K562 (cell line): ENCODE data around the gene NPTXR.

ENCODE experiments used
- BRD4 ChIP-seq: fragments of 200-600 bp; sonication (generic); IDR thresholded peaks from 2 replicates; pipeline ENCODE4 v1.6.1; 2017; ENCODE audit warnings: inconsistent platforms
- CTCF ChIP-seq, 3 experiments: IDR thresholded peaks in 2 of 3; conservative IDR thresholded peaks in 1 of 3; 2 replicates each; pipeline ENCODE4 v1.5.1; 2011 to 2012; ENCODE audit warnings: low read length in 3 of 3, mild to moderate bottlenecking in 3 of 3, control low read depth in 2 of 3, improper control_type of control experiment in 1 of 3, inconsistent platforms in 1 of 3, low read depth in 1 of 3, mixed read lengths in 1 of 3, moderate library complexity in 1 of 3; ENCODE audit not compliant: insufficient read depth in 2 of 3
- HMGN3 ChIP-seq: IDR thresholded peaks from 2 replicates; pipeline ENCODE4 v1.6.1; 2011; ENCODE audit warnings: borderline replicate concordance, low read depth, mild to moderate bottlenecking, mixed read lengths, low read length; ENCODE audit not compliant: insufficient read length; ENCODE audit errors: extremely low read depth
- PHF8 ChIP-seq: fragments of 200-600 bp; sonication (generic); IDR thresholded peaks from 2 replicates; pipeline ENCODE4 v1.6.1; 2012; ENCODE audit warnings: mixed run types, mild to moderate bottlenecking, inconsistent platforms, low read length, moderate library complexity, borderline replicate concordance
- PTTG1 ChIP-seq: fragments of 450-650 bp; IDR thresholded peaks from 2 replicates; pipeline ENCODE4 v1.6.1; 2016; ENCODE audit warnings: low read depth, mild to moderate bottlenecking, missing genetic modification characterization, missing compliant biosample characterization
- TAF1 ChIP-seq: IDR thresholded peaks from 2 replicates; pipeline ENCODE4 v1.6.1; 2011; ENCODE audit warnings: mild to moderate bottlenecking, low read length, moderate library complexity; ENCODE audit not compliant: insufficient read depth, control insufficient read depth, severe bottlenecking; ENCODE audit errors: extremely low read depth
- YY1 ChIP-seq, 3 experiments: IDR thresholded peaks; 2 replicates each; pipeline ENCODE4 v1.6.1; 2011; ENCODE audit warnings: low read length in 2 of 3, mild to moderate bottlenecking in 2 of 3, moderate library complexity in 2 of 3, borderline replicate concordance in 1 of 3, control low read depth in 1 of 3, low read depth in 1 of 3; ENCODE audit not compliant: insufficient read depth in 3 of 3, insufficient replicate concordance in 2 of 3, control insufficient read depth in 1 of 3, insufficient read length in 1 of 3; ENCODE audit errors: extremely low read depth in 1 of 3
- ZNF197 ChIP-seq: fragments of 200-800 bp; sonication (Bioruptor generic); IDR thresholded peaks from 2 replicates; pipeline ENCODE4 v1.6.1; 2016; ENCODE audit warnings: low read depth, missing genetic modification characterization, missing compliant biosample characterization
- ZNF3 ChIP-seq: fragments of 250-450 bp; sonication (Bioruptor Pico); IDR thresholded peaks from 2 replicates; pipeline ENCODE4 v1.5.0; 2021; ENCODE audit warnings: mild to moderate bottlenecking, moderate library complexity
- ZNF57 ChIP-seq: fragments of 450-650 bp; formaldehyde crosslinking; IDR thresholded peaks from 2 replicates; pipeline ENCODE4 v1.4.0; 2020; ENCODE audit warnings: mild to moderate bottlenecking, moderate library complexity
- ZNF699 ChIP-seq: fragments of 250-450 bp; sonication (Bioruptor Pico); IDR thresholded peaks from 2 replicates; pipeline ENCODE4 v1.8.0; 2021; ENCODE audit warnings: mild to moderate bottlenecking, moderate library complexity; ENCODE audit not compliant: insufficient replicate concordance
- ZNF785 ChIP-seq: fragments of 250-450 bp; sonication (Bioruptor Pico); IDR thresholded peaks from 2 replicates; pipeline ENCODE4 v1.4.0; 2020; ENCODE audit warnings: mild to moderate bottlenecking
- ZNF830 ChIP-seq: fragments of 250-450 bp; sonication (Bioruptor Pico); IDR thresholded peaks from 2 replicates; pipeline ENCODE4 v1.5.0; 2021; ENCODE audit warnings: mild to moderate bottlenecking
- TF ChIP-seq, protein P1 (sequence below): sonication (generic); formaldehyde crosslinking; IDR thresholded peaks from 2 replicates; pipeline ENCODE4 v1.5.0; 2020; ENCODE audit warnings: missing genetic modification reagents

DNA sequence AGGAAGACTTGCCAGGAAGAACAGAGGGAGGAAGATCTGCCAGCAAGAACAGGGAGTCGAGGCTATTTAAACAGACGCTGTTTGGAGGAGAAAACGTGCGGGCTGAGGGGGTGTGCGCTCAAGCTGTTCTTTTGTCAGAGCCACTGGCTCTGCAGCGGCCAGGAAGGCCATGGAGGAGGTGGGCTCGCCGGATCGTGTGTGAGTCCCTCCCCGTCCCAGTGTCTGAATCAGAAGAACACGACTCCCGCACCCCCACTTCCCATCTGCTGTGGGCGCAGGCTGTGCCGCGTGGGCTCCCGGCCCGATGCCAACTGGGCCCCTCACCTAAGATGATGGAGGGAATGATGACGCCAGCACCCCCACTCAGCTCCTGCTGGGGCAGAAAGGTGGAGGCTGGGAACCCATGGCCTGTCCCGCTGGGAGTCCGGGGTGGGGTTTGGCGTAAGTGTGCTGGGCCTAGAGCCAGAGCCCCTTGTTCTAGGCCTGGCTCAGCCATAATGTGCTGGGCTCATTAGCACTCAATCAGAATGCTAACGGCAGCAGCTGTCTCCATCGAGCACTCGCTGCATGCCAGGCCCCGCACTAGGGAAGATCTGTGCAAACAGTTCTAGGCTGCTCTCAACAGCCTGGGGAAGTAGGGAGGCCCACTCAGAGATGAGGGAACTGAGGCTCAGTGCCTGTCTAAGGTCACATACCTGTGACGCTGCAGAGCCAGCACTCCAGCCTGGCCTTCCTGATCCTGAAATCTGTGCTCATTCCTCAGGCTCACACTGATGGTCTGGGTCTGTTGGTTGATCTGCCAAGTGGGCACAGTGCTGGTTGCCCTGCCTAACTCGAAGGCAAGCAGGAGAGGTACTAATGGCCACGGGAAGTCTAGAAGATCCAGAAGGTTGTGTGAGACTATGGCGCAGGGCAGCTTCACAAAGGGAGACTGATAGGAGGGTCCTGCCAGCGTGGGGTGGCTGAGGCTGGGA, 11.5 kb downstream of the NPTXR start:
- TF ChIP-seq, protein P1, sequence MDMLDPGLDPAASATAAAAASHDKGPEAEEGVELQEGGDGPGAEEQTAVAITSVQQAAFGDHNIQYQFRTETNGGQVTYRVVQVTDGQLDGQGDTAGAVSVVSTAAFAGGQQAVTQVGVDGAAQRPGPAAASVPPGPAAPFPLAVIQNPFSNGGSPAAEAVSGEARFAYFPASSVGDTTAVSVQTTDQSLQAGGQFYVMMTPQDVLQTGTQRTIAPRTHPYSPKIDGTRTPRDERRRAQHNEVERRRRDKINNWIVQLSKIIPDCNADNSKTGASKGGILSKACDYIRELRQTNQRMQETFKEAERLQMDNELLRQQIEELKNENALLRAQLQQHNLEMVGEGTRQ (CRISPR knock-in tag): no peak
- TF ChIP-seq ZNF197 (CRISPR knock-in tag): no peak
- TF ChIP-seq CTCF (IDR thresholded peaks at IDR 0.05 in 2 of 3, conservative IDR thresholded peaks at IDR 0.05 in 1 of 3; ENCODE audit: insufficient read depth in 2 of 3, low read depth in 1 of 3, low read length in 3 of 3): no peak
- no peak for TF ChIP-seq TAF1
- no peak for TF ChIP-seq PHF8
- TF ChIP-seq PTTG1 (tag): no peak
- no peak for TF ChIP-seq HMGN3
- TF ChIP-seq BRD4: no peak
- no peak for TF ChIP-seq ZNF699 (CRISPR knock-in tag)
- TF ChIP-seq YY1 (IDR thresholded peaks at IDR 0.05; ENCODE audit: borderline replicate concordance in 1 of 3, control insufficient read depth in 1 of 3, extremely low read depth in 1 of 3, insufficient read depth in 3 of 3, insufficient read length in 1 of 3, insufficient replicate concordance in 2 of 3, low read depth in 1 of 3, low read length in 2 of 3): no peak
- no peak for TF ChIP-seq ZNF57 (CRISPR knock-in tag)
- no peak for TF ChIP-seq ZNF785
- no peak for TF ChIP-seq ZNF3 (CRISPR knock-in tag)
- TF ChIP-seq ZNF830 (CRISPR knock-in tag): no peak
